SJCRH30 (cell line): ENCODE measurements around the gene TACC2. TPM values are rescaled to one million over a fixed set of nuclear protein-coding genes. Genes with fewer than 3 reads are reported as not detected.
A peak's percentile ranks its signal among the peaks of the same experiment; 100 is the strongest.
"Not testable (repeated sequence)": the region's sequence is repeated elsewhere in the genome, so short reads cannot be mapped to it uniquely, and the experiment has no call there.

Experiments used
- DNase-seq, 2 experiments: peaks; one replicate each; pipeline ENCODE4 v3.0.0-alpha.2; 2015 to 2020
- H3K27ac ChIP-seq: fragments of 250-450 bp; sonication (Bioruptor Pico); 2 replicates; pipeline ENCODE4 v1.5.1; 2020; ENCODE audit warnings: mild to moderate bottlenecking, moderate library complexity
- H3K27me3 ChIP-seq: fragments of 250-450 bp; sonication (Bioruptor Pico); 2 replicates; pipeline ENCODE4 v1.5.1; 2020; ENCODE audit warnings: mild to moderate bottlenecking, moderate library complexity
- H3K36me3 ChIP-seq: fragments of 250-450 bp; sonication (Bioruptor Pico); 2 replicates; pipeline ENCODE4 v1.5.1; 2020; ENCODE audit warnings: mild to moderate bottlenecking, moderate library complexity
- H3K4me1 ChIP-seq: fragments of 250-450 bp; sonication (Bioruptor Pico); 2 replicates; pipeline ENCODE4 v1.5.1; 2020; ENCODE audit warnings: mild to moderate bottlenecking, moderate library complexity
- H3K4me3 ChIP-seq: fragments of 250-450 bp; sonication (Bioruptor Pico); 2 replicates; pipeline ENCODE4 v1.5.1; 2020; ENCODE audit warnings: mild to moderate bottlenecking, moderate library complexity
- H3K9me3 ChIP-seq: fragments of 250-450 bp; sonication (Bioruptor Pico); replicated peaks from 2 replicates; pipeline ENCODE4 v1.5.1; 2020; ENCODE audit warnings: mild to moderate bottlenecking, moderate library complexity
- total RNA-seq: library from RNA; depleted of rRNA; stranded (reverse); fragments of >200 nt; shearing (Covaris generic); gene quantifications from 2 replicates; pipeline ENCODE4 v1.2.3, GENCODE V29; 2014

The TACC2 gene
- total RNA-seq, 1 experiment from 2014 or later: 30.5 TPM

- H3K27me3 ChIP-seq: no peaks in the 10 kb centered on the region
- no peak overlapping the region for H3K4me3 ChIP-seq
- H3K27ac ChIP-seq: no peak overlapping the region
- H3K36me3 ChIP-seq: no peaks in the 10 kb centered on the region
- DNase-seq: no peak
- H3K4me1 ChIP-seq: no peaks in the 10 kb centered on the region
- H3K9me3 ChIP-seq: no peaks in the 10 kb centered on the region
Measured at GRCh38 chr10:122052701-122053100, 63.7 kb downstream of the TACC2 start.

- Histone ChIP-seq H3K4me3 (no peak overlapping the region), H3K27ac (no peak overlapping the region), H3K36me3 (no peaks in the 10 kb centered on the region), H3K9me3 (no peaks in the 10 kb centered on the region), H3K27me3 (no peaks in the 10 kb centered on the region), H3K4me1 (no peaks in the 10 kb centered on the region; the same call in 1 of the 2 replicates)
- no peak for DNase-seq
Measured at GRCh38 chr10:122053314-122053713, 64.4 kb downstream of the TACC2 start.

GRCh38 chr10:122054048-122055025, 65.4 kb downstream of the TACC2 start:
- no peaks in the 10 kb centered on the region; the same call in 1 of the 2 replicates for H3K4me1 ChIP-seq
- no peaks in the 10 kb centered on the region for H3K9me3 ChIP-seq
- no peak overlapping the region for H3K4me3 ChIP-seq
- no peaks in the 10 kb centered on the region for H3K27me3 ChIP-seq
- peak; percentile 30 to 52 for DNase-seq
- no peaks in the 10 kb centered on the region for H3K36me3 ChIP-seq
- no peak overlapping the region for H3K27ac ChIP-seq

GRCh38 chr10:122055252-122055651, 66.3 kb downstream of the TACC2 start:
- Histone ChIP-seq H3K9me3 (no peaks in the 10 kb centered on the region), H3K4me3 (no peak overlapping the region), H3K4me1 (no peaks in the 10 kb centered on the region; the same call in 1 of the 2 replicates), H3K27me3 (no peaks in the 10 kb centered on the region), H3K36me3 (no peaks in the 10 kb centered on the region), H3K27ac (no peak overlapping the region)
- DNase-seq: no peak

- Histone ChIP-seq H3K4me1 (no peaks in the 10 kb centered on the region; the same call in 1 of the 2 replicates), H3K27me3 (no peaks in the 10 kb centered on the region), H3K9me3 (no peaks in the 10 kb centered on the region), H3K27ac (no peak overlapping the region), H3K4me3 (no peak overlapping the region), H3K36me3 (no peaks in the 10 kb centered on the region)
- no peak for DNase-seq
Measured at GRCh38 chr10:122056431-122057094, 67.6 kb downstream of the TACC2 start.

- Histone ChIP-seq H3K9me3 (no peaks in the 10 kb centered on the region), H3K36me3 (no peaks in the 10 kb centered on the region), H3K4me3 (peak overlapping the region; percentile 29), H3K27ac (no peak overlapping the region), H3K4me1 (peaks cover 5% of the 10 kb centered on the region), H3K27me3 (no peaks in the 10 kb centered on the region)
- DNase-seq: peak; percentile 52 to 62
Measured at GRCh38 chr10:122057841-122058413, 69.0 kb downstream of the TACC2 start.

- DNase-seq: no peak
- H3K4me1 ChIP-seq: peaks cover 11% of the 10 kb centered on the region
- H3K27me3 ChIP-seq: no peaks in the 10 kb centered on the region
- no peak overlapping the region for H3K4me3 ChIP-seq
- no peaks in the 10 kb centered on the region for H3K9me3 ChIP-seq
- no peak overlapping the region for H3K27ac ChIP-seq
- no peaks in the 10 kb centered on the region for H3K36me3 ChIP-seq
Measured at GRCh38 chr10:122060250-122060649, 71.3 kb downstream of the TACC2 start.

- peak; percentile 50 to 66 for DNase-seq
- Histone ChIP-seq H3K27me3 (no peaks in the 10 kb centered on the region), H3K4me3 (no peak overlapping the region), H3K27ac (no peak overlapping the region), H3K9me3 (no peaks in the 10 kb centered on the region), H3K4me1 (peaks cover 11% of the 10 kb centered on the region), H3K36me3 (no peaks in the 10 kb centered on the region)
Measured at GRCh38 chr10:122062831-122063674, 74.1 kb downstream of the TACC2 start.

- H3K36me3 ChIP-seq, H3K4me3 ChIP-seq, DNase-seq, H3K9me3 ChIP-seq, H3K27ac ChIP-seq, H3K27me3 ChIP-seq: not testable (repeated sequence)
- peaks cover 22% of the 10 kb centered on the region for H3K4me1 ChIP-seq
Measured at GRCh38 chr10:122066337-122066939, 77.5 kb downstream of the TACC2 start.

- Histone ChIP-seq H3K36me3 (no peaks in the 10 kb centered on the region), H3K4me3 (no peak overlapping the region), H3K27ac (no peak overlapping the region), H3K27me3 (no peaks in the 10 kb centered on the region), H3K4me1 (peaks cover 11% of the 10 kb centered on the region), H3K9me3 (no peaks in the 10 kb centered on the region)
- DNase-seq: no peak
Measured at GRCh38 chr10:122068844-122069243, 79.9 kb downstream of the TACC2 start.

GRCh38 chr10:122072491-122072890, 83.5 kb downstream of the TACC2 start:
- Histone ChIP-seq H3K4me1 (peaks cover 11% of the 10 kb centered on the region), H3K4me3 (no peak overlapping the region), H3K27me3 (no peaks in the 10 kb centered on the region), H3K9me3 (no peaks in the 10 kb centered on the region), H3K27ac (no peak overlapping the region), H3K36me3 (no peaks in the 10 kb centered on the region)
- no peak for DNase-seq

- Histone ChIP-seq H3K9me3 (no peaks in the 10 kb centered on the region), H3K4me3 (no peak overlapping the region), H3K36me3 (no peaks in the 10 kb centered on the region), H3K4me1 (peaks cover 11% of the 10 kb centered on the region), H3K27ac (no peak overlapping the region), H3K27me3 (no peaks in the 10 kb centered on the region)
- no peak for DNase-seq
Measured at GRCh38 chr10:122073508-122073907, 84.5 kb downstream of the TACC2 start.

- no peaks in the 10 kb centered on the region for H3K36me3 ChIP-seq
- H3K4me3 ChIP-seq: no peak overlapping the region
- no peak for DNase-seq
- H3K27ac ChIP-seq: no peak overlapping the region
- H3K27me3 ChIP-seq: no peaks in the 10 kb centered on the region
- no peaks in the 10 kb centered on the region for H3K9me3 ChIP-seq
- peaks cover 6% of the 10 kb centered on the region for H3K4me1 ChIP-seq
Measured at GRCh38 chr10:122075171-122075570, 86.2 kb downstream of the TACC2 start.

GRCh38 chr10:122075876-122076275, 86.9 kb downstream of the TACC2 start:
- H3K36me3 ChIP-seq, H3K27ac ChIP-seq, H3K27me3 ChIP-seq, H3K4me3 ChIP-seq, H3K9me3 ChIP-seq, H3K4me1 ChIP-seq, DNase-seq: not testable (repeated sequence)
